IPS-18c (cell line): Measurements from ENCODE around the gene PXYLP1.
"Not testable (repeated sequence)": the region's sequence is repeated elsewhere in the genome, so short reads cannot be mapped to it uniquely, and the experiment has no call there.

ENCODE experiments used
- H3K4me3 ChIP-seq: 2 replicates; pipeline ENCODE4 v1.7.0; 2013; ENCODE audit warnings: low read depth, mild to moderate bottlenecking, low read length, moderate library complexity; ENCODE audit not compliant: insufficient read depth
- H3K9me3 ChIP-seq: one replicate; pipeline ENCODE4 v1.6.1; 2013; ENCODE audit warnings: mild to moderate bottlenecking, low read length, moderate library complexity; ENCODE audit not compliant: control insufficient read depth, insufficient read depth

The PXYLP1 gene

DNA sequence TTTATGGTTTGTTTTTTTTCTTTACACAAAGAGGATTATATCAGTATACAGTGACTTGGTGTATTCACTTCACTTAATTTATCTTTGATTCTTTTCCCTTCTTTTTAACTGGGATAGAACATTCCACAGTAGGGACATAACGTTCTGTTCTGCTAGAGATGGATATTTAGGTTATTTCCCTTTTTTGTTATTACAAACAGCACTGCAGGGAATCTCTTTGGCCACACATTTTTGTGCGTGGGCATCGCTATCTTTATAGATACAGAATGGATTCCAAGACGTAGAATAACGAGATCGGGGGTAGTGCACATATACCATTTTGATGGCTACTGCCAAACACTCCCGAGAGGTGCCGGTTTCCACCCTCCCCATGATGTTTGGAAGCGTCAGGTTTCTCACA, 44.8 kb downstream of the PXYLP1 start:
- Histone ChIP-seq H3K9me3 (no peaks in the 10 kb centered on the region), H3K4me3 (no peak overlapping the region)

DNA sequence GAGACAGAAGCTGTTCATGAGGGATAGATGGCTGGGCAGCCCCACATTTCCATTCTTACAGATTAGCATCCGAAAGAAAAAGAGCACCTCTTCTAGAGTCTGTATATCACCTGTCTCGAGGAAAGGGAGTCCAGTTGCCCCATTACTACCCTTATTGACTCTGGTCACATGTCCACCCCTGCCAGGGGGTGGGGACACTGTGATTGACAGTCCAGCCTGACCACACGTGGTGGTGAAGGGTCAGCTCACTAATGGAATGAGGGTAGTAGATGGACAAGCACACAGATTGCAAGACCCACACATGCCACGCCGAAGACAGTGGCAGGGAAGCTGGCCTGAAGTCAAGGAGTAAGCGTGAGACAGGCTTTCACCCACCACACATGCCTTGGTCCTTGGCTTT, 45.8 kb downstream of the PXYLP1 start:
- Histone ChIP-seq H3K4me3 (no peak overlapping the region), H3K9me3 (no peaks in the 10 kb centered on the region)

DNA sequence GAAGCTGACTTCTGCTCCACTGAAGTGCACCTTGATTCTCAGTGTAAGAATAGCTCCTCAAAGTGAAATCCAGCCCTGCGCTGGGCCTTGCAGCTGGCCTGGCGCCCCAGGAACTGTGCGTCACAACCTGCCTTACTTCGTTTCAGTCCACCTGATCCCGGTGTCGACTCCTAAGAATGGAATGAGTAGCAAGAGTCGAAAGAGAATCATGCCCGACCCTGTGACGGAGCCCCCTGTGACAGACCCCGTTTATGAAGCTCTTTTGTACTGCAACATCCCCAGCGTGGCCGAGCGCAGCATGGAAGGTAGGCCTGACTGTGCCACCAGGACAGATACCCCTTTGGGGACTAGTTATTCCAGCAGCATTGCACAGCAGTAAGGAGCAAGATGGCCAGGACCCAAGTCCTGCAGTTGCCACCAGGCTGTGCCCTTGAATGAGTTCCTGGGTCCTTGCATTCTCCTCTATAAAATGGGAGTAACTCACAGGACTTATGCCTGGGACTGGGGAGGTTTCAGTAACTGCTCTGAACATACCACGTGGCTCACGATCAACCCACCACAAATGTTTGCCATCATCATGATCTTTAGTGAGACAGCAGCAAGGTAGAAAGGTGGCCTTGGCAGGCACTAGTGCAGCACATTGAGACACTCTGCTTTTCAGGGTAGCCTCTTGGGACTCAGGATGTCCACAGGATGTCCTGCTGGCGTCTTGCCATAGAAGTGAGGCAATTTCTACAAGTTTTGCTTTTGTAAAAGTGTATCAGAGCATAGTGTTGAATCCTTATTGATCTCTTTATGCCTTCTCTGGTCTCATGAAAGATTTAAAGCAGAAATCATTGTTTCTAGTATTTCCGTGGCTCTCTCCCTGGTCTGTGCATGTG, 46.8 kb downstream of the PXYLP1 start:
- Histone ChIP-seq H3K4me3 (no peak overlapping the region), H3K9me3 (no peaks in the 10 kb centered on the region)

DNA sequence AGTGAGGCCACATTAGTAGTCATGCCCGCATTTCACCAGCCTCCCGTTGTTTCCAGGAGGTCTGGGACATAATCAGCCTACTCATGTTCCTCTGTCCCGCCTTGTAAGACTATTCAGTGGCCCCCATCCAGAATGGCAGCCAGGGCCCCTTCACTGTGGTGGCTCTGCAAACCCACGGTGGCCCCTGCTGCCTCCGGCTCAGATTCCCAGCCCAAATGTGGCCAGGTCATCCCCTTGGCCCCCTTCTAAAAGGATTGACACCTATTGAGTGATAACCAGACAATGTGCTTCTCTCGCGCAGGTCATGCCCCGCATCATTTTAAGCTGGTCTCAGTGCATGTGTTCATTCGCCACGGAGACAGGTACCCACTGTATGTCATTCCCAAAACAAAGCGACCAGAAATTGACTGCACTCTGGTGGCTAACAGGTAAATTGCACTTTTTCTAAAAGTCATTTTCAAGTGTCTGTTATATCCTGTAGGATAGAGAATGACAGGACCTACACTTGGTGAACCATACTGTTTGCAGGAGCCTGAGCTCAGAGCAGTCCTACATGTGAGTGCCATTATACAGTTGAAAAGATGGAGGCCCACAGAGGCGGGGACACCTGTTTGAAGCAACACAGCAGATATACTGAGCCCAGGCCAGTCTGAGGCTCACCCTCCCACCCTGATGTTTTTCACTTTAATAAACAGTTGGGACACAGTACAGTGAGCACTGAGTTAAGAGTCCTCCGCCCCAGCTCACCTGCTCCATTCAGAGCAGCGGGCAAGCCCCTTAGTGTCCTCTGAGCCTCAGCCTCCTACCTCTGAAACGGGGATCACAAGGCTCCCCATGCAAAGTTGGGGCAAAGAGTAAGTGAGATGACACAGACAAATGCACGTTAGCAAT, 47.7 kb downstream of the PXYLP1 start:
- H3K9me3 ChIP-seq = no peaks in the 10 kb centered on the region

DNA sequence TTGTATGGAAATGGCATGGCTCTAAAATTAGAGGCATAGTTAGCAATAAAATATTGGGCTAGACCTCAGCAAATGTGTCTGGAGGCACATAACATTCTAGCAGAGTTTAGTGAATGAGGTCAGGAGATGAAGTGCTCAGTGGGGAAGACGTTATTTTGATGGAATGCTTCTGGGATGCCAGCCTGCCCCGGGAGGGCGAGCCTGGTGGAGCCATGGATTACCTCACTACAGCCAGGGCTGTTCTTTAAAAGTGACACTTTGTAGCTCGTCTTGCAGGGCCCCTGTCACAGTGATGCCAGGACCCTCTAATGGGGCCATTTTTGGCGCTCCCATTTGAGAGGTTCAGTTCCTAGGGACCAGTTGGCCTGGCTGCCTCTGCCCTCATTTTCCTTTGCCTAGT, 48.5 kb downstream of the PXYLP1 start:
- Histone ChIP-seq H3K9me3 (no peaks in the 10 kb centered on the region), H3K4me3 (no peak overlapping the region)

More for the DNA sequence above, 47.7 kb downstream of the PXYLP1 start:
- H3K4me3 ChIP-seq = no peak overlapping the region

DNA sequence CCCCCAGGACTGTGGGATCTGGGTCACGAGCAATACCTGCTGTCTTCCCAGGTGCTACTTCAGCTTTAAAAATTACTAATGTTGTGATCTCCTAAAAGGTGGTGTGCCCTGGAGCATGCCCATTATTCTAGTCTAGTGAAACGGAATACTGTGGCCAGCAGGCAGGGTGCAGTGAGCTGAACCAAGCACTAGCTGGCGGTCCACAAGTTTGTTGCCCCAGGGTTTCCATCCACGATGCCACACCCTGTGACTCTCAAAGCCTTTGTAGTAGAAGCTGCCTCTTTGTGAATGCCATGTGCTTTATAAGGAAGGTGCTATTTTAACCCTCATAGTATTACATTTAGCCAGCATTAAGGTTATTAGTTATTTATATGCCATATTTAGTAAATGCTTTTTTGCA, 49.1 kb downstream of the PXYLP1 start:
- Histone ChIP-seq H3K9me3 (no peaks in the 10 kb centered on the region), H3K4me3 (no peak overlapping the region)

DNA sequence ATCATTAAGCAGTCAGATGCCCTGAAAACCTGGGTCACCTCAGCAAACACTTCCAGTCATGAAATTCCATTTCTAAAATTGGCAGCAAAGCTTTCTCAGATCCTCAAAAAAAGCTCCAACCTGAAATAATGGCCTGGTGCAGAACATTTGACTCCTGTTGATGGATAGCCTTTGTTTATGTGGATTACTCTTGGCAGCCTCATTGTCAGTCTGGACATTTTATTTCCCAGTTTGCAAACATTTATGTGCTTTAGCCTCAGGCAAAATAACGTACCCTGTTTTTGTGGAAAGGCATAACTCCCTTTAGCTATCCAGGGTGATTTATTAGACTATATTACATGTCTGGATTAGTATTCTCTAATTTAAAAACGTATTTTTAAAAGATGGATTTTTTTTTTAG, 53.9 kb downstream of the PXYLP1 start:
- no peaks in the 10 kb centered on the region for H3K9me3 ChIP-seq
- H3K4me3 ChIP-seq = no peak overlapping the region

DNA sequence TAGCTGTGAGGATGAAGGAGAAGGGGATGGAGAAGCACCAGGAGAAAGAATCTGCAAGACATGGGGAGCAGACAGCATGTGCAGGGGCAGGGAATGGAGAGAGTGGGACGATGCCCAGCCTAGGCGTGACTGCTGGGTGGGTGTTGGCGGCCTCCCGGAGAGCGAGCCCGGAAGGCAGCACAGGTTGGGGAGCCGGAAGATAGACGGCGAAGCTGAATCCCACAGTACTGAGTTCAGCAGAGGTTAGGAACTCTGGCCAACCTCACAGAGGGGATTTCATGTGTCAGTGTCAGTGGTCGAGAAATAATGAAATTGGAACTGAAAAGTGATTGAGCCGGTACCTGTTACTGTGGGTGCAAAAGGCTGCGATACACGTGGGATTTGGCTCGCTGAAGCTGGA, 55.2 kb downstream of the PXYLP1 start:
- no peak overlapping the region for H3K4me3 ChIP-seq
- no peaks in the 10 kb centered on the region for H3K9me3 ChIP-seq

DNA sequence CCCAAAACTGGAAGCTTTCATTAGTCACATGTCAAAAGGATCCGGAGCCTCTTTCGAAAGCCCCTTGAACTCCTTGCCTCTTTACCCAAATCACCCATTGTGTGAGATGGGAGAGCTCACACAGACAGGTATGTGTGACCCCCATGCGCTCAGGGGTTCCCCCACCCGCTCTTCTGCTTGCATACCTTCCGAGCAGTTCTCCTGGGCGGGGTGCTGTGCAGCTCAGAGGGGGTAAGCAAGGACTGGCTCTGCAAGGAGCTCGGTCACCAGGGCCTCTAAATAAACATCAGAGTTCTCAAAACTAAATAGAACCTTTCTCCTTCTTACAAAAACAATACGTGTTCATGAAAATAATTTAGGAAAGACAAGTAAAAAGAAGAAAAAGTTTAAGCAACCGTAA, 55.7 kb downstream of the PXYLP1 start:
- Histone ChIP-seq H3K4me3 (no peak overlapping the region), H3K9me3 (no peaks in the 10 kb centered on the region)

DNA sequence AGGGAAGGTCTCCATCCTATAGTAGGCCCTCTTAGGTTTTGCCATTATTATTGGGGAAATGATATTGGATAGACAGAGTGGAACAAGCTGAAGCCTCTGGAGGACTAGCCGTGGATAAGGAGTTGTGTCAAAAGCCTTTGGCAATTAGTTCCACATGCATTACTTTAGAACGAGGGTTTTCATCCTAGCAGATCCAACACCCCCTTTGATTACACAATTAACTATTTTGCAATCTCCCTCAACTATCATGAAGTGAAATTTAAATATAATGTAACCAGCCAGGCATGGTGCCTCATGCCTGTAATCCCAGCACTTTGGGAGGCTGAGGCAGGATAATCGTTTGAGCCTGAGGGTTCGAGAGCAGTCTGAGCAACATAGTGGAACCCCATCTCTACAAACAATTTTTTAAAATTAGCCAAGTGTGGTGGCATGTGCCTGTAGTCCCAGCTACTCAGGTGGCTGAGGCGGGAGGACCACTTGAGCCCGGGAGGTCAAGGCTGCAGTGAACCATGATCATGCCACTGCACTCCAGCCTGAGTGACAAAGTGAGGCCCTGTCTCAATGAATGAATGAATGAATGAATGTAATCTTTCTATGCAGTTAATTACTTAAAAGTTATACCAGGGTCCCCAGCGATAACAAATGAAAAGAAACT, 56.8 kb downstream of the PXYLP1 start:
- no peak overlapping the region for H3K4me3 ChIP-seq
- H3K9me3 ChIP-seq = no peaks in the 10 kb centered on the region

DNA sequence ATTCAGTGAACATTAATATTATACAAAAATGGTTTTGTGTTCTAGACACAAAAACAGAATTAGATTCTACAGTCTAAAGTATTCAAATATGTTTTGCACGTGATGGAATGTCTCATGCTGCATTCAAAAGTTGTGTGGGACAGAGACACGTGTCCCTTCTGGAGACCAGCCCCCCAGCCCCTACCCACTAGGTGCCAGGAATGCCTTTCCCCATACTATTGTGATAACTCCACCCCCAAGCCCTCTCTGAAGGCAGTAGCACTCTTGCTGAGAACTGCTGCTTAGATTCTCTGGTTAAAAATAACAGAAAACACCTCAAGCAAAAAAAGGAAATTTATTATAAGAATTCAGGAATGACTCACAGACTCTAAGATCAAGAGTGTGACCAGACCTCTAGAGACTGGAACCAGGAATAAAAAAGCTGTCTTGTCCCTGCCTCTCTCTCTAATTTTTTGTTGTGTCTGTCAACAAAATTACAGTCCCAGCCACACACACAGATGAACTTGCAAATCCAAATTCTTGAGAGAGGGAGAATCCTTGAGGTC, 57.7 kb downstream of the PXYLP1 start:
- Histone ChIP-seq H3K9me3 (no peaks in the 10 kb centered on the region), H3K4me3 (no peak overlapping the region)

DNA sequence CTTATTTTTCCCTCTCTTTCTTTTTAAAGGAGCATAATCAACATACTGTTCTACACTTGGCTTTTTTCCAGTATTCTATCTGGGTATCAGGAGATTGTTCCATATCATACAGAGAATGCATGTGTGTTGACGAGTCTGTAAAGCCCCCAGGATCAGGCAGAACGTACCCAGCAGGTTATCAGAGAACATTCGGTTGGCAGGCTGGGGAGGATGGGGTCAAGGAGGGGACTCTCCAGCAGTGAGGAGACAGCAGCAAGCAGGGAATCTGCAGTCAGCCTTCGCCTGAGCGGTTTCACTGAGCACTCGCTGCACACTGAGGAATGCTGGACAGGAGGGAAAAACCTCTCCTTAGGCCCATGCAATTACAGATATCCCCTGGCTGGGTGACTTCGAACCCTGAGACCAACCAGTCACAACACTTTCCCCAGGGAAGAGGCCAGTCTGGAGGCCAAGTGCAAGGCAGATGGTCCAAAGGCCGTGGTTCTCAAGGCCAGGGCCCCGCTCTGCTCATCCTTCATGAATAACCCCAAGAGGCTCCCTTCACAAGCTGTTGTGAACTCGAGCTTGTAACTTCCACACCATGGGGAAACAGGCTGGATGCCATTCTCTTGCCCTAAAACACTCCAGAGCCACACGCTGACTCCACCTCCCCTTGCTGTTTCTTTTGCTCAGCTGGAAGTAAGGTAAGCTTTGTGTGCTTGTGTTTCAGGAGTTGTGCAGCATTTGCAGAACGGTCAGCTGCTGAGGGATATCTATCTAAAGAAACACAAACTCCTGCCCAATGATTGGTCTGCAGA, 60.1 kb downstream of the PXYLP1 start:
- H3K9me3 ChIP-seq = no peaks in the 10 kb centered on the region
- H3K4me3 ChIP-seq = no peak overlapping the region

DNA sequence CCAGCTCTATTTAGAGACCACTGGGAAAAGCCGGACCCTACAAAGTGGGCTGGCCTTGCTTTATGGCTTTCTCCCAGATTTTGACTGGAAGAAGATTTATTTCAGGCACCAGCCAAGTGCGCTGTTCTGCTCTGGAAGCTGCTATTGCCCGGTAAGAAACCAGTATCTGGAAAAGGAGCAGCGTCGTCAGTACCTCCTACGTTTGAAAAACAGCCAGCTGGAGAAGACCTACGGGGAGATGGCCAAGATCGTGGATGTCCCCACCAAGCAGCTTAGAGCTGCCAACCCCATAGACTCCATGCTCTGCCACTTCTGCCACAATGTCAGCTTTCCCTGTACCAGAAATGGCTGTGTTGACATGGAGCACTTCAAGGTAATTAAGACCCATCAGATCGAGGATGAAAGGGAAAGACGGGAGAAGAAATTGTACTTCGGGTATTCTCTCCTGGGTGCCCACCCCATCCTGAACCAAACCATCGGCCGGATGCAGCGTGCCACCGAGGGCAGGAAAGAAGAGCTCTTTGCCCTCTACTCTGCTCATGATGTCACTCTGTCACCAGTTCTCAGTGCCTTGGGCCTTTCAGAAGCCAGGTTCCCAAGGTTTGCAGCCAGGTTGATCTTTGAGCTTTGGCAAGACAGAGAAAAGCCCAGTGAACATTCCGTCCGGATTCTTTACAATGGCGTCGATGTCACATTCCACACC, 60.9 kb downstream of the PXYLP1 start:
- H3K4me3 ChIP-seq = no peak overlapping the region
- H3K9me3 ChIP-seq = no peaks in the 10 kb centered on the region

DNA sequence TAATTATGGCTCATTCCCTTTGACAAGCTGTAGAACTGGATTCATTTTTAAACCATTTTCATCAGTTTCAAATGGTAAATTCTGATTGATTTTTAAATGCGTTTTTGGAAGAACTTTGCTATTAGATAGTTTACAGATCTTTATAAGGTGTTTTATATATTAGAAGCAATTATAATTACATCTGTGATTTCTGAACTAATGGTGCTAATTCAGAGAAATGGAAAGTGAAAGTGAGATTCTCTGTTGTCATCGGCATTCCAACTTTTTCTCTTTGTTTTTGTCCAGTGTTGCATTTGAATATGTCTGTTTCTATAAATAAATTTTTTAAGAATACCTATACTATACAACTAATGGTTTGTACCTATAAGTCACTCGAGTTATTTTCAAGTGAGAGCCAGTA, 62.7 kb downstream of the PXYLP1 start:
- Histone ChIP-seq H3K9me3 (no peaks in the 10 kb centered on the region), H3K4me3 (no peak overlapping the region)

DNA sequence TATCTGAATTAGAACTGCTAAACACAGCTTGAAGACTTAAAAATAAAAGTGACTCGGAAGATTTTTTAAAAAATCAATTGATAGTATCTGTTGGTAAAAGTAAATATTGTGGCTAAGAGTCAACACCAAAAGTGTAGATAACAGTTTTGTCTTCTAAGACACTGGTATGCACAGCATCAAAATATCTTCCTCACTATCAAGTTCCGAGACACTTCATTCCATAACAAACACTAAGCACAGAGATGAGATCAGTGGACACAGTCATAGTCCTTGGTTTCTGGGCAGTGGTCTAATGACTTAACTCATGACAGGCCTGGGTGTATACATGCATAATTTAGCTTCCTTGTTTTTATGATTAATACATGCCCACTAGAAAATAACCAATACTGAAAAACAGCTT, 63.2 kb downstream of the PXYLP1 start:
- no peak overlapping the region for H3K4me3 ChIP-seq
- H3K9me3 ChIP-seq = no peaks in the 10 kb centered on the region

DNA sequence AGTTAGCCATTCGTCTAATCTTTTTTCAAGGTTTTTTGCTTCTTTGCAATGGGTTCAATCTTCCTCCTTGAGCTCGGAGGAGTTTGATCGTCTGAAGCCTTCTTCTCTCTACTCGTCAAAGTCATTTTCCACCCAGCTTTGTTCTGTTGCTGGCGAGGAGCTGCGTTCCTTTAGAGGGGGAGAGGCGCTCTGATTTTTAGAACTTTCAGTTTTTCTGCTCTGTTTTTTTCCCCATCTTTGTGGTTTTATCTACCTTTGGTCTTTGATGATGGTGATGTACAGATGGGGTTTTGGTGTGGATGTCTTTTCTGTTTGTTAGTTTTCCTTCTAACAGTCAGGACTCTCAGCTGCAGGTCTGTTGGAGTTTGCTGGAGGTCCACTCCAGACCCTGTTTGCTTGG, 68.8 kb downstream of the PXYLP1 start:
- not testable (repeated sequence) for H3K4me3 ChIP-seq, H3K9me3 ChIP-seq
